A673 (cell line): ENCODE data around the gene PROCR. TPM values are rescaled to one million over a fixed set of nuclear protein-coding genes. Genes with fewer than 3 reads are reported as not detected.
"Not testable (repeated sequence)": the region's sequence is repeated elsewhere in the genome, so short reads cannot be mapped to it uniquely, and the experiment has no call there.

Experiments
- BruUV-seq: library from RNA; stranded (reverse); fragments of 400-500 nt; replicated peaks from 2 replicates; lab custom pipeline; 2021; lab: Mats Ljungman, UMichigan
- CTCF ChIA-PET: fragments of 300-600 bp; sonication (Branson Sonifier 250); formaldehyde crosslinking; loops from one replicate; lab custom pipeline; 2022; ENCODE audit warnings: antibody characterized with exemption; lab: Charles Lee
- POLR2A ChIA-PET: fragments of 300-600 bp; sonication (Branson Sonifier 250); formaldehyde crosslinking; loops from one replicate; lab custom pipeline; 2022; ENCODE audit warnings: antibody characterized with exemption; ENCODE audit not compliant: low non-redundant PET; lab: Charles Lee
- DNase-seq: peaks from one replicate; pipeline ENCODE4 v3.0.0-alpha.2; 2015; ENCODE audit warnings: low spot score
- H3K27ac ChIP-seq: fragments of 200-600 bp; sonication (generic); 2 replicates; pipeline ENCODE4 v1.5.1; 2016; ENCODE audit warnings: mixed run types, low read depth, mild to moderate bottlenecking, mixed read lengths, antibody characterized with exemption, low read length; ENCODE audit not compliant: poor library complexity, severe bottlenecking
- H3K27me3 ChIP-seq: fragments of 200-600 bp; sonication (generic); replicated peaks from 2 replicates; pipeline ENCODE4 v1.6.1; 2017; ENCODE audit warnings: mixed run types, low read depth, mild to moderate bottlenecking, mixed read lengths, antibody characterized with exemption, low read length; ENCODE audit not compliant: insufficient read depth, poor library complexity
- H3K36me3 ChIP-seq: fragments of 200-600 bp; sonication (generic); 2 replicates; pipeline ENCODE4 v1.6.1; 2016; ENCODE audit warnings: mixed run types, mild to moderate bottlenecking, mixed read lengths, antibody characterized with exemption, low read length; ENCODE audit not compliant: insufficient read depth, poor library complexity, severe bottlenecking
- H3K4me1 ChIP-seq: fragments of 200-600 bp; sonication (generic); 2 replicates; pipeline ENCODE4 v1.6.1; 2017; ENCODE audit warnings: mixed run types, mild to moderate bottlenecking, mixed read lengths, antibody characterized with exemption, low read length; ENCODE audit not compliant: insufficient read depth, poor library complexity, severe bottlenecking
- H3K4me3 ChIP-seq: fragments of 200-600 bp; sonication (generic); 2 replicates; pipeline ENCODE4 v1.5.1; 2016; ENCODE audit warnings: low read depth, mixed run types, mild to moderate bottlenecking, mixed read lengths, low read length; ENCODE audit not compliant: poor library complexity, severe bottlenecking
- H3K9me3 ChIP-seq: fragments of 200-600 bp; sonication (generic); 2 replicates; pipeline ENCODE4 v1.6.1; 2016; ENCODE audit warnings: mixed run types, low read depth, mild to moderate bottlenecking, mixed read lengths, antibody characterized with exemption, low read length; ENCODE audit not compliant: poor library complexity, severe bottlenecking
- EZH2 ChIP-seq: fragments of 200-600 bp; sonication (generic); IDR thresholded peaks from 2 replicates; pipeline ENCODE4 v1.6.1; 2017; ENCODE audit warnings: borderline replicate concordance, low read depth, mild to moderate bottlenecking, mixed read lengths, antibody characterized with exemption, low read length; ENCODE audit not compliant: poor library complexity, severe bottlenecking
- intact Hi-C: fragments of 100-400 bp; cut with micrococcal nuclease; formaldehyde crosslinking; loops from one replicate; pipeline ENCODE4 v1.10.0; 2022; ENCODE audit not compliant: unreplicated experiment
- total RNA-seq: library from RNA; stranded (reverse); gene quantifications from 2 replicates; pipeline ENCODE4 v1.2.3, GENCODE V29; 2021
- TF ChIP-seq, protein P1 (sequence below): fragments of 300-800, 200-600 bp; sonication (generic); conservative IDR thresholded peaks from 2 replicates; pipeline ENCODE4 v1.5.1; 2017; ENCODE audit warnings: low read depth, mild to moderate bottlenecking, antibody characterized with exemption, low read length, moderate library complexity, mixed read lengths

PROCR gene
- total RNA-seq, 1 experiment from 2014 or later = 0.58 TPM

DNA sequence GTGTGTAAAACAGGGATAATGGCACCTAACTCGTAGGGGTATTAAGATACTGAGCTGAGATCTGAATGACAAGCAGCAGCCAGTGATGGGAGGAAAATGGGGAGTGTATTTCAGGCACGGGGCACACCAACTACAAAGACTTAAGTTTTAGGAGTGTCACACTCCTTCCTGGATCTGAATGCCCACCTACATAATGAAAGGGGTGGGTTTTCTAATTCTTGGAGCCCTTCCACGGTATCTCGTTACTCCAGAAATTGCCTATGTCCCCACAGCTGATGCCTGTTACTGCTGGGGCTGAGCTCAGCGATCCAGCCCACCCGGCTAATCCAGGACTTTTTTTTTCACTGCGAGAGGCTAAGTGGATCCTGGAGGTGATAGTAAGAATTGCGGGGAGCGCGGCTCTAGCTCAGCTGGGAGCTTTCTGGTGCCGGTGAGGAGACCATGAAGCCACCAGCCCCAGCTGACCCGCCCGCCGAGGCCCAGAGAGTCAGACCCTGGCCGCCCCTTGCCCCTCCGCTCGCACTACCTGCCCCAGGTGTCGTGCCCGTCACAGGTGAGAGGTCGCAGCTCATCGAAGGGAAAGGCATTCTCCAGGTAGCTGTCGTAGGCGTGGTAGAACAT lies 25.5 kb upstream of the PROCR start:
- DNase-seq = peak; percentile 41
- Histone ChIP-seq H3K9me3 (no peaks in the 10 kb centered on the region), H3K27me3 (no peaks in the 10 kb centered on the region), H3K36me3 (peaks cover 4% of the 10 kb centered on the region), H3K4me3 (peak overlapping the region; percentile 72), H3K4me1 (no peaks in the 10 kb centered on the region), H3K27ac (peak overlapping the region; percentile 55)
- POLR2A ChIA-PET = no interaction called here
- no peak for TF ChIP-seq EZH2
- TF ChIP-seq, protein P1, sequence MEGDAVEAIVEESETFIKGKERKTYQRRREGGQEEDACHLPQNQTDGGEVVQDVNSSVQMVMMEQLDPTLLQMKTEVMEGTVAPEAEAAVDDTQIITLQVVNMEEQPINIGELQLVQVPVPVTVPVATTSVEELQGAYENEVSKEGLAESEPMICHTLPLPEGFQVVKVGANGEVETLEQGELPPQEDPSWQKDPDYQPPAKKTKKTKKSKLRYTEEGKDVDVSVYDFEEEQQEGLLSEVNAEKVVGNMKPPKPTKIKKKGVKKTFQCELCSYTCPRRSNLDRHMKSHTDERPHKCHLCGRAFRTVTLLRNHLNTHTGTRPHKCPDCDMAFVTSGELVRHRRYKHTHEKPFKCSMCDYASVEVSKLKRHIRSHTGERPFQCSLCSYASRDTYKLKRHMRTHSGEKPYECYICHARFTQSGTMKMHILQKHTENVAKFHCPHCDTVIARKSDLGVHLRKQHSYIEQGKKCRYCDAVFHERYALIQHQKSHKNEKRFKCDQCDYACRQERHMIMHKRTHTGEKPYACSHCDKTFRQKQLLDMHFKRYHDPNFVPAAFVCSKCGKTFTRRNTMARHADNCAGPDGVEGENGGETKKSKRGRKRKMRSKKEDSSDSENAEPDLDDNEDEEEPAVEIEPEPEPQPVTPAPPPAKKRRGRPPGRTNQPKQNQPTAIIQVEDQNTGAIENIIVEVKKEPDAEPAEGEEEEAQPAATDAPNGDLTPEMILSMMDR = no peak
- no TSS peak for BruUV-seq
- intact Hi-C loops = loop anchor here (5.0 to 10.0 kb wide), 2 partner anchors 272 to 301 kb away; partner anchors contain the start of genes ACSS2 and GGT7
- CTCF ChIA-PET = interaction anchor here (0.7 to 1.4 kb wide), 3 partner anchors 17 to 272 kb away, joined by 3 to 5 read pairs (median 4); no protein-coding TSS in a partner anchor

DNA sequence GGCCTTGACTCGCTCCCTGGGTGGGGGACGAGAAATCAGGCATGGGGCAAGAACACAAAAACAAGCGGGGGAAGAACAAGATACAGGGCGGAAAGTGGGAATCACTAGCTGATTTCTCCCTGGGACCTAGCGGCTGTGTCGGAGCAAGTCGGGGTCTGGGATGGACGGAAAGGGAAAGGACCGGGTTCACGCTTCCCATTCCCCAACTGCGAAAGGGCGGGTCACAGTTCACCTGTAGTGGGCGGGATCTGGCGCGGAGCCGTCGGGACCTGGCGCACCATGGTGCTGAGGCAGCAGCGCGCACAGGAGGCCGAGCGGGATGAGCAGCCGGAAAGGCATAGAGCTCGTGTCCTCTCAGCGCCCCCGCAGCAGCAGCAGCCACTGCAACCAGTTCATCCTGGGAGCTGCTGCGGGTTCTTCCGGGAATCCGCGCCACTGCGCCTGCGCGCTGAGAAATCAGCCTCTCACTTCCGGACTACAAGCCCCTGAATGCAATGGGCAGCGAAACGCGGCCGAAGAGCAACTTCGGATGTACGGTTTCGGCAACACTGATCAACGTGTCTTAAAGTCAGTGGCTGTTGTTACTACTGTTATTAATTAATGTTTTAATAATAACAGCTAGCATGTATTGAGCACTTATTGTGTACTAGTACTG lies 24.8 kb upstream of the PROCR start, which contains the start of gene EDEM2:
EDEM2 (minus strand) TSS at position 417 of the 655 bp plus-strand sequence; CDS start at position 339, 78 bp downstream.
- H3K27me3 ChIP-seq = no peaks in the 10 kb centered on the region
- H3K4me3 ChIP-seq = peak within 1 kb of the TSS; percentile 72
- peaks cover 2% of the 10 kb centered on the region for H3K36me3 ChIP-seq
- H3K27ac ChIP-seq = peak within 1 kb of the TSS; percentile 55
- TF ChIP-seq EZH2 = no peak
- TF ChIP-seq, protein P1 = no peak
- H3K9me3 ChIP-seq = no peaks in the 10 kb centered on the region
- ChIA-PET CTCF (interaction anchor here (0.7 to 1.4 kb wide), 3 partner anchors 18 to 273 kb away, joined by 3 to 5 read pairs (median 4); no protein-coding TSS in a partner anchor), POLR2A (interaction anchor here (0.8 kb wide), 1 partner anchor 17 kb away, joined by 3 read pairs; no protein-coding TSS in a partner anchor)
- peak; percentile 97 for DNase-seq
- no peaks in the 10 kb centered on the region for H3K4me1 ChIP-seq
- intact Hi-C loops = loop anchor here (5.0 to 10.0 kb wide), 2 partner anchors 272 to 300 kb away; partner anchors contain the start of genes ACSS2 and GGT7
- no TSS peak for BruUV-seq

DNA sequence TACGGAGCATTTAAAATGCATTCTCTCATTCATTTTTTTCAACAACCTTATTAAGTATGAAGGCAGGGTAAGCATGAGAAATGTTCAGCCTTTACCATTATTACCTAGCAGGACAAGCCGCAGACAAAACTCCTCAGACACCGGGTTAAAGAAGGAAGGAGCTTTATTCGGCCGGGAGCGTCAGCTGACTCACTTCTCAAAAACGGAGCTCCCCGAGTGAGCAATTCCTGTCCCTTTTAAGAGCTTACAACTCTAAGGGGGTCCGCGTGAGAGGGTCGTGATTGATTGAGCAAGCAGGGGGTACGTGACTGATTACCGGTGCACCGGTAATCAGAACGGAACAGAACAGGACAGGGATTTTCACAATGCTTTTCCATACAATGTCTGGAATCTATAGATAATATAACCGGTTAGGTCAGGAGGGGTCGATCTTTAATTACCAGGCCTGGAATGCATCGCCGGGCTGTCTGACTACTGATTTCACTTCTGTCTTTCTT lies 24.2 kb upstream of the PROCR start:
- H3K36me3 ChIP-seq, H3K27me3 ChIP-seq, H3K9me3 ChIP-seq, H3K4me1 ChIP-seq, DNase-seq: not testable (repeated sequence)
- ChIA-PET CTCF (interaction anchor here (1.1 to 1.4 kb wide), 2 partner anchors 51 to 273 kb away, joined by 4 to 5 read pairs; no protein-coding TSS in a partner anchor), POLR2A (interaction anchor here (0.8 kb wide), 1 partner anchor 17 kb away, joined by 3 read pairs; no protein-coding TSS in a partner anchor)
- peak overlapping the region; percentile 72 for H3K4me3 ChIP-seq
- TSS peak; percentile 82 for BruUV-seq
- H3K27ac ChIP-seq = peak overlapping the region; percentile 55
- intact Hi-C loops = loop anchor here (5.0 to 10.0 kb wide), 2 partner anchors 273 to 300 kb away; partner anchors contain the start of genes ACSS2 and GGT7
